Ureter (tissue), 1 donor: ENCODE results near the gene IBA57. TPM values are rescaled to one million over a fixed set of nuclear protein-coding genes. Genes with fewer than 3 reads are reported as not detected.
"Not testable (repeated sequence)": the region's sequence is repeated elsewhere in the genome, so short reads cannot be mapped to it uniquely, and the experiment has no call there.

Source experiments
- DNase-seq: peaks from one replicate; pipeline ENCODE4 v3.0.0-alpha.2; 2020; ENCODE audit warnings: low spot score
- total RNA-seq: library from RNA; stranded (reverse); gene quantifications from one replicate; pipeline ENCODE4 v1.2.4, GENCODE V29; 2023
- donor health status: DM: yes; HTN: yes; CAD: no.

IBA57 gene
- total RNA-seq, 1 donor from 2014 or later: 11.5 TPM

GRCh38 chr1:228172591-228173527, 7.3 kb downstream of the IBA57 start:
- no peak for DNase-seq

- not testable (repeated sequence) for DNase-seq
Observed at GRCh38 chr1:228173528-228174481, 8.2 kb downstream of the IBA57 start.

- DNase-seq: no peak
Observed at GRCh38 chr1:228174482-228175315, 9.1 kb downstream of the IBA57 start.

GRCh38 chr1:228175316-228176023, 9.9 kb downstream of the IBA57 start:
- DNase-seq: no peak

- no peak for DNase-seq
Observed at GRCh38 chr1:228176024-228176395, 10.4 kb downstream of the IBA57 start.

- DNase-seq: no peak
Observed at GRCh38 chr1:228176461-228177182, 11.0 kb downstream of the IBA57 start.

- no peak for DNase-seq
Observed at GRCh38 chr1:228177183-228177475, 11.5 kb downstream of the IBA57 start.

GRCh38 chr1:228177721-228178710, 12.4 kb downstream of the IBA57 start:
- no peak for DNase-seq

GRCh38 chr1:228178737-228179684, 13.4 kb downstream of the IBA57 start:
- DNase-seq: no peak

- DNase-seq: no peak
Observed at GRCh38 chr1:228180271-228180958, 14.8 kb downstream of the IBA57 start.

- DNase-seq: no peak
Observed at GRCh38 chr1:228180959-228181644, 15.5 kb downstream of the IBA57 start.

- no peak for DNase-seq
Observed at GRCh38 chr1:228181645-228182034, 16.0 kb downstream of the IBA57 start.

- DNase-seq: no peak
Observed at GRCh38 chr1:228182296-228183030, 16.9 kb downstream of the IBA57 start.

- DNase-seq: no peak
Observed at GRCh38 chr1:228184152-228184551, 18.5 kb downstream of the IBA57 start.

- no peak for DNase-seq
Observed at GRCh38 chr1:228185641-228185965, 20.0 kb downstream of the IBA57 start.

- not testable (repeated sequence) for DNase-seq
Observed at GRCh38 chr1:228188249-228188648, 22.6 kb downstream of the IBA57 start.
